HuH-7 (cell line): Measurements from ENCODE around the gene ST3GAL4.
"Not testable (repeated sequence)": the region's sequence is repeated elsewhere in the genome, so short reads cannot be mapped to it uniquely, and the experiment has no call there.

Experiments
- DNase-seq: peaks from one replicate; pipeline ENCODE4 v3.0.0; 2011; ENCODE audit warnings: low spot score

The ST3GAL4 gene

DNA sequence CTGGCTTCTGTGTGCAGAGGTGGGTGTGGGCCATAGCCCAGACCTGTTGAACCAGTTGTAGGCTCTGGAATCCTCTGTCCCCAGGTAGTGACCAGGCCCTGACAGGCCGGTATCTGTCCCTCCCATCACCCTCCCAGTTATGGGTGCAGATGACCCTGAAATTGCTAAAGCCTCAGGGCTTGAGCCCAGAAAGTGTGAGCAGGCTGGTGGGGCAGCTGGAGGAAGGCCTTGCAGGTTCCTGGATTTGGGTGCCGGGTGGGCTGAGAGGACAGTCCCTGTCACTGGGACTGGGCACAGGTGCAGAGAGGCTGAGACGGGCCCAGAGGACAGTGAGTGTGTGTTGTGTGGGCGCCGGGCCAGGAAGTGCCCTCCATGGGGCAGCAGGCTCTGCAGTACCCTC, 10.0 kb downstream of the ST3GAL4 start:
- not testable (repeated sequence) for DNase-seq

- DNase-seq: no peak
Measured at GRCh38 chr11:126366064-126366822, 10.8 kb downstream of the ST3GAL4 start.

GRCh38 chr11:126366823-126367654, 11.6 kb downstream of the ST3GAL4 start:
- DNase-seq: not testable (repeated sequence)

DNA sequence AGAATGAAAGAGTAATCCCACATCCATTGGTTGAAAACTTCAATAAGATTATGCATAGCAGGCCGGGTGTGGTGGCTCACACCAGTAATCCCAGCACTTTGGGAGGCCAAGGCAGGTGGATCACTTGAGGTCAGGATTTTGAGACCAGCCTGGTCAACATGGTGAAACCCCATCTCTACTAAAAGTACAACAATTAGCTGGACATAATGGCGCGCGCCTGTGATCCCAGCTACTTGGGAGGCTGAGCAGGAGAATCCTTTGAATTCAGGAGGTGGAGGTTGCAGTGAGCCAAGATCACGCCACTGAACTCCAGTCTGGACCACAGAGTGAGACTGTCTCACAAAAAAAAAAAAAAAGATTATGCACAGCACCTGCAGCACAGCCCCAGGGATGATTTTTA, 12.3 kb downstream of the ST3GAL4 start:
- DNase-seq: not testable (repeated sequence)

DNA sequence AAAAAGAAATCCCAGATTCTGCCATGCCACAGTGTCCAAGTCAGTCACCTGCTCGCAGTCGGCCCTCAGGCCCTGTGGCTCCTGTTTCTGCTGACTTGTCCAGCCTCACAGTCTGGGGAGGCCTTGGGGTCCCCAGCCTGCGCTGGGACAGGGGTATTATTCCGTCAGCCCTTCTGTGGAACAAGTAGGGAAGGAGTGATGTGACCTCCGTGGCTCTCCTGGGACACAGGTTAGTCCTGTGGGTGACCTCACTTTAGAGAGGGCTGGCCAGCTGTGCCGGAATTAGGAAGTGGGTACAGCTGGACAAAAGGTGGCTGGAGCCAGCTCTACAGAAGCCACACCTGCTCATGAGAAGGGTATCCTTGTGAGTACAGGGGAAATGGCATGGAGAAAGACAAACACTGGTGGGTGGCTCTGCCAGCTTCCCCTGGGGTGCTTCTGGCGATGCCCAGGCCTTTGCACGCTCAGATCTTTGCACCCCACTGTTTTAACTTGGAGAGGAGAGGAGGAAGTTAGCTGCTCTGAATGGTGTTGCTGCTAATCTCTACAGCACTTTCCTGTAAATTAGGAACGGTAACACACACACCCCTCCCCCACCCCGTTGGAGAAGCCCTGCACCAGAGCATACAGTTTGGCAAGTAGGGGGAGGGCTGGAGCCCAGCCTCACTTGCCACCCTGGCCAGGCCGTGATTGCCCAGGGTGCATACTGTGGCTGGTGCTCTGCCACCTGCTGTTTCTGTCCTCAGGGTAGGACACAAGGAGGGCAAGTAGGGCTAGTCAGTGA, 13.0 kb downstream of the ST3GAL4 start:
- not testable (repeated sequence) for DNase-seq

DNA sequence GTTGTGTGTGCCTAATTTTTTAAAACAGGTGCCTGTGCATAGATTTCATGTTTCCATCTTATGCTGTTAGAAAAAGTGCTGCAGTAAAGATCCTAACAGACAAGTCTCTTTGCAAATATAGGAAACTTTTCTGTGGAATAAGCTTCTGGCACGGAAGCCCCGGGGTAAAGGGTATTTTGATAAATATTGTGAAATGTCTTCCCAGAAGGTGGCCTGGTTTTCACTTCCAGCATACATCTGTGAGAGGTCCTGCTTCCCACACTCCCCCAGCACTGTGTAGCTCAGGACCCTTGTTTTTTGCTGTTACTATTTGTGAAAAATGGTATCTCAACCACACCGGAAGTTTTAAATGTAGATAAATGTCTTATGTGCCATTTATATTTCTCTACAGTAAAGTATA, 14.5 kb downstream of the ST3GAL4 start:
- DNase-seq: no peak

- DNase-seq: no peak
Measured at GRCh38 chr11:126371595-126371994, 16.1 kb downstream of the ST3GAL4 start.

GRCh38 chr11:126373389-126374066, 18.0 kb downstream of the ST3GAL4 start:
- DNase-seq: not testable (repeated sequence)

GRCh38 chr11:126374562-126375300, 19.2 kb downstream of the ST3GAL4 start:
- DNase-seq: not testable (repeated sequence)

GRCh38 chr11:126375726-126376125, 20.2 kb downstream of the ST3GAL4 start:
- no peak for DNase-seq

- no peak for DNase-seq
Measured at GRCh38 chr11:126378763-126379162, 23.3 kb downstream of the ST3GAL4 start.

DNA sequence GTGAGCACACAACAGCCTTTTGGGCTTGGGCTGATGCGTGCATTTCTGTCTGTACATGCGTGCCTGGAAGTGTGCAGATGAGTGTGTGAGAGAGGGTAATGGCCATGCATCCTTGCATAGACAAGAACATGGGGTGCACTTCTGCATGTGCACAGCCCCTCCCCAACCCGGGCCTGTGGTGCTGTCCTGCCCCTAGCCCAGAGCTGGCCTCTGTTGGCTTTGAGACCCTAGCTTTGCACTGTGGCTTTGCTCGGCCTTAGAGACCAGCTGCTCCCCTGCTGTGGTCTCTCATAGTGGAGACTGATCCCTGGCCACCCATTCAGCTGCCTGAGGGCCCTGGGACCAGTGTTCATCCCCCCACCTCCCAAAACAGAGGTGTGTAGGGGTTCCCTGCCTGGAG, 25.4 kb downstream of the ST3GAL4 start:
- DNase-seq: no peak

DNA sequence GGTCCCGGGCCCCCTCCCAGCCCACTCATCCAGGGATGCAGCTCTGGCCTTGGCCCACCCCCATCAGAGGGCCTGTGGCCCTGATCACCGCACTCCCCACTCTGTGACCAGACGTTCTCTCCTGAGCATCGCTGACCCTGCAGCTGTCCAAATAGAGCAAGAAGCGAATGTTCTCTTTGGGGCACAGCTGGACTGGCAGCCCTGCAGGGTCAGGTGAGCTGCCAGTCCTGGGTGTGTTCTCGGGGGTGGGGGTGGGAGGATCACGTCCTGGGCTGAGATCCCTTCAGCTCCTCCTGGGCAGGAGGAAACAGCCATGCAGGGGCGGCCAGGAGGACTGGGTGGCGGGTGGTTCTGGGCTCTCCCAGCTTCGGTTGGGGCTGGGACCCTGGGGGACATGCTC, 26.5 kb downstream of the ST3GAL4 start:
- DNase-seq: not testable (repeated sequence)

DNA sequence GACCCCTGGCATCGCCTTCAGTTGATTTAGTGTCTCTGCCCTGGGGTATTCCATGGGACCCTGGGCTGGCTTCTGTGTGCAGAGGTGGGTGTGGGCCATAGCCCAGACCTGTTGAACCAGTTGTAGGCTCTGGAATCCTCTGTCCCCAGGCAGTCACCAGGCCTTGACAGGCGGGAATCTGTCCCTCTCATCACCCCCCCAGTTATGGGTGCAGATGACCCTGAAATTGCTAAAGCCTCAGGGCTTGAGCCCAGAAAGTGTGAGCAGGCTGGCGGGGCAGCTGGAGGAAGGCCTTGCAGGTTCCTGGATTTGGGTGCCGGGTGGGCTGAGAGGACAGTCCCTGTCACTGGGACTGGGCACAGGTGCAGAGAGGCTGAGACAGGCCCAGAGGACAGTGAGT, 27.2 kb downstream of the ST3GAL4 start:
- DNase-seq: not testable (repeated sequence)

GRCh38 chr11:126383339-126384335, 28.2 kb downstream of the ST3GAL4 start:
- no peak for DNase-seq

- DNase-seq: no peak
Measured at GRCh38 chr11:126384449-126385070, 29.1 kb downstream of the ST3GAL4 start.

DNA sequence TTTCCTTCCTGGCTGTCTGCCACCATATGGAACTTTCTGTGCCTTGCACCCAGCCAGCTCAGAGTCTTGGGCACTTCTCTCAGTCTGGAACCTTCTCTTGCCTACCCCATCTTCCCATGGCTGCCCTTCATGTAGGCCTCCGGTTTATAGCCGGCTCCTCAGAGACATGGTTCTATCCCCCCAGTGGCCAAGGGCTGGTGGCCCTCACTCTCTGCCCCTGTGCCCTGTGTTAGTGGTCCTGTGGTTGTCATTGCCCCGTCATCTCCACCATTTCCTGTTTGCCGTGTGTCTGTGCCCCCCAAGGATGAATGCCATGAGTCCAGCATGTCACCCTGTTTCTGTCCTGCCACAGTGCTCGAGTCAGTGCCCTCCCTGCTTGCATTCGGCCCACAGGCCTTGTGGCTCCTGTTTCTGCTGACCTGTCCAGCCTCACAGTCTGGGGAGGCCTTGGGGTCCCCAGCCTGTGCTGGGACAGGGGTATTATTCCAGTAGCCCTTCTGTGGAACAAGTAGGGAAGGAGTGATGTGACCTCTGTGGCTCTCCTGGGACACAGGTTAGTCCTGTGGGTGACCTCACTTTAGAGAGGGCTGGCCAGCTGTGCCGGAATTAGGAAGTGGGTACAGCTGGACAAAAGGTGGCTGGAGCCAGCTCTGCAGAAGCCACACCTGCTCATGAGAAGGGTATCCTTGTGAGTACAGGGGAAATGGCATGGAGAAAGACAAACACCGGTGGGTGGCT, 30.7 kb downstream of the ST3GAL4 start:
- DNase-seq: no peak

GRCh38 chr11:126386729-126387071, 31.2 kb downstream of the ST3GAL4 start:
- not testable (repeated sequence) for DNase-seq

GRCh38 chr11:126387857-126388256, 32.4 kb downstream of the ST3GAL4 start:
- no peak for DNase-seq
